ENCODE data around the gene ZFP62.

GRCh38 chr5:180858586-180858985 lies 2.5 kb downstream of the ZFP62 start:
- TF ChIP-seq CTCF (IDR thresholded peaks at IDR 0.05): no peak
- no peak for TF ChIP-seq POLR2AphosphoS5 (IDR thresholded peaks at IDR 0.05)
- no peak for TF ChIP-seq POLR2A (IDR thresholded peaks at IDR 0.05)
